HL-60 (cell line): ENCODE results near the gene PSMC3IP.

Experiments
- DNase-seq, 2 experiments: peaks; one replicate each; pipeline ENCODE4 v3.0.0-alpha.2; 2010 to 2020; ENCODE audit warnings: low read depth in 1 of 2, low spot score in 1 of 2
- H3K27ac ChIP-seq: fragments of 250-450 bp; sonication (Bioruptor Pico); replicated peaks from 2 replicates; pipeline ENCODE4 v1.5.1; 2020; ENCODE audit warnings: mild to moderate bottlenecking, moderate library complexity
- H3K27me3 ChIP-seq: fragments of 250-450 bp; sonication (Bioruptor Pico); 2 replicates; pipeline ENCODE4 v1.5.1; 2021; ENCODE audit warnings: mild to moderate bottlenecking, moderate library complexity; ENCODE audit not compliant: insufficient read depth, poor library complexity, severe bottlenecking
- H3K4me3 ChIP-seq: replicated peaks from 2 replicates; pipeline ENCODE4 v1.5.1; 2011; ENCODE audit warnings: mild to moderate bottlenecking, control low read depth, low read length; ENCODE audit not compliant: insufficient read depth
- GABPA ChIP-seq: IDR thresholded peaks from 2 replicates; pipeline ENCODE4 v1.6.1; 2012; ENCODE audit warnings: low read depth
- POLR2AphosphoS5 ChIP-seq: IDR thresholded peaks from 2 replicates; pipeline ENCODE4 v1.6.1; 2012; ENCODE audit warnings: low read depth
- REST ChIP-seq: IDR thresholded peaks from 2 replicates; pipeline ENCODE4 v1.6.1; 2012; ENCODE audit warnings: low read depth; ENCODE audit not compliant: insufficient replicate concordance
- SPI1 ChIP-seq: IDR thresholded peaks from 2 replicates; pipeline ENCODE4 v1.6.1; 2012; ENCODE audit warnings: low read depth, mild to moderate bottlenecking, borderline replicate concordance
- TF ChIP-seq, protein P1 (sequence below): IDR thresholded peaks from one replicate; pipeline ENCODE4 v1.5.1; 2011; ENCODE audit warnings: low read length, control low read depth, inconsistent platforms; ENCODE audit not compliant: insufficient read depth

Gene PSMC3IP

GRCh38 chr17:42531455-42532354 lies 45.8 kb downstream of the PSMC3IP start:
- TF ChIP-seq GABPA: no peak
- TF ChIP-seq REST: no peak
- TF ChIP-seq, protein P1, sequence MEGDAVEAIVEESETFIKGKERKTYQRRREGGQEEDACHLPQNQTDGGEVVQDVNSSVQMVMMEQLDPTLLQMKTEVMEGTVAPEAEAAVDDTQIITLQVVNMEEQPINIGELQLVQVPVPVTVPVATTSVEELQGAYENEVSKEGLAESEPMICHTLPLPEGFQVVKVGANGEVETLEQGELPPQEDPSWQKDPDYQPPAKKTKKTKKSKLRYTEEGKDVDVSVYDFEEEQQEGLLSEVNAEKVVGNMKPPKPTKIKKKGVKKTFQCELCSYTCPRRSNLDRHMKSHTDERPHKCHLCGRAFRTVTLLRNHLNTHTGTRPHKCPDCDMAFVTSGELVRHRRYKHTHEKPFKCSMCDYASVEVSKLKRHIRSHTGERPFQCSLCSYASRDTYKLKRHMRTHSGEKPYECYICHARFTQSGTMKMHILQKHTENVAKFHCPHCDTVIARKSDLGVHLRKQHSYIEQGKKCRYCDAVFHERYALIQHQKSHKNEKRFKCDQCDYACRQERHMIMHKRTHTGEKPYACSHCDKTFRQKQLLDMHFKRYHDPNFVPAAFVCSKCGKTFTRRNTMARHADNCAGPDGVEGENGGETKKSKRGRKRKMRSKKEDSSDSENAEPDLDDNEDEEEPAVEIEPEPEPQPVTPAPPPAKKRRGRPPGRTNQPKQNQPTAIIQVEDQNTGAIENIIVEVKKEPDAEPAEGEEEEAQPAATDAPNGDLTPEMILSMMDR: no peak
- no peaks in the 10 kb centered on the region for H3K27me3 ChIP-seq

GRCh38 chr17:42530952-42531454 lies 46.5 kb downstream of the PSMC3IP start:
- Histone ChIP-seq H3K4me3 (no peak overlapping the region), H3K27ac (no peak overlapping the region), H3K27me3 (no peaks in the 10 kb centered on the region)
- DNase-seq: no peak
- TF ChIP-seq SPI1 (no peak), REST (no peak), GABPA (no peak), POLR2AphosphoS5 (no peak)
- TF ChIP-seq, protein P1: no peak

More at GRCh38 chr17:42531455-42532354, 45.8 kb downstream of the PSMC3IP start:
- H3K27ac ChIP-seq: peak overlapping the region; percentile 57
- peak in 1 of 2 experiments; percentile 47 for DNase-seq
- peak overlapping the region; percentile 43 for H3K4me3 ChIP-seq

DNA sequence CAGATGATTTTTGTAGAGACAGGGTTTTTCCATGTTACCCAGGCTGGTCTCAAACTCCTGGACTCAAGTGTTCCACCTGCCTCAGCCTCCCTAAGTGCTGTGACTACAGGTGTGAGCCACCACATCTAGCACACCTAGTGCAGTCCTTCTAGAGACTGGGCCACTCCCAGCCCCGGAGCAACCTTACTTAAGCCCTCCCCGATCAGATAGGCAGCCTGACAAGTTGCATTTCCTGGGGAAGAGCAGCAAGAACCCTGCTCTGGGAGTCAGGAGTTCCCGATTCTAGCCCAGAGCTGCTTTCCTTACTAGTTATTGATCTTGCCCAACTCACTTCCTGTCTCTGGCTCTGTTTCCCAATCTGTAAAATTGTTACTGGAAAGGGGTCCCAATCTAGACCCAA lies 48.5 kb downstream of the PSMC3IP start:
- DNase-seq: no peak
- H3K27ac ChIP-seq: no peak overlapping the region

More for the DNA sequence above, 48.5 kb downstream of the PSMC3IP start:
- H3K27me3 ChIP-seq: no peaks in the 10 kb centered on the region
- no peak for TF ChIP-seq GABPA
- no peak for TF ChIP-seq SPI1
- no peak for TF ChIP-seq REST
- no peak for TF ChIP-seq POLR2AphosphoS5
- TF ChIP-seq, protein P1: no peak
- no peak overlapping the region for H3K4me3 ChIP-seq
